Endothelial cell of umbilical vein (primary cell): Measurements from ENCODE around the gene PRKAG2. TPM values are rescaled to one million over a fixed set of nuclear protein-coding genes. Genes with fewer than 3 reads are reported as not detected.

Source experiments
- BruUV-seq: library from RNA; stranded (reverse); fragments of 400-500 nt; replicated peaks from 2 replicates; lab custom pipeline; 2021; lab: Mats Ljungman, UMichigan
- CTCF ChIA-PET: fragments of 300-600, 350-600 bp; sonication (Branson Sonifier 250); formaldehyde crosslinking; loops from one replicate; lab custom pipeline; 2021; ENCODE audit warnings: antibody characterized with exemption, inconsistent platforms; lab: Charles Lee
- POLR2A ChIA-PET: fragments of 300-600, 350-600 bp; sonication (Branson Sonifier 250); formaldehyde crosslinking; loops from one replicate; lab custom pipeline; 2021; ENCODE audit warnings: antibody characterized with exemption, inconsistent platforms; lab: Charles Lee
- DNase-seq: peaks from one replicate; pipeline ENCODE4 v3.0.0-alpha.2; 2011; ENCODE audit warnings: low read depth, low spot score
- FAIRE-seq: peaks from 2 replicates; lab custom pipeline; 2011; peaks lifted over from hg19 to GRCh38; lab: Jason Lieb, UNC
- H2AFZ ChIP-seq: 2 replicates; pipeline ENCODE4 v1.6.0; 2012; ENCODE audit warnings: low read depth, low read length, control low read depth, inconsistent platforms
- H3K27ac ChIP-seq: 2 replicates; pipeline ENCODE4 v1.5.1; 2011; ENCODE audit warnings: low read depth, mild to moderate bottlenecking, control low read depth, low read length, moderate library complexity; ENCODE audit not compliant: insufficient read depth
- H3K27me3 ChIP-seq, 2 experiments: 2 replicates each; pipeline versions ENCODE4 v1.6.0 to v1.6.1; 2011; ENCODE audit warnings: low read length in 2 of 2, mixed read lengths in 1 of 2; ENCODE audit not compliant: control insufficient read depth in 2 of 2, insufficient read depth in 2 of 2
- H3K36me3 ChIP-seq, 2 experiments: 2 replicates in 1 of 2; 3 replicates in 1 of 2; pipeline ENCODE4 v1.5.1; 2011; ENCODE audit warnings: low read length in 2 of 2, mild to moderate bottlenecking in 1 of 2, moderate library complexity in 1 of 2; ENCODE audit not compliant: control insufficient read depth in 2 of 2, insufficient read depth in 2 of 2; ENCODE audit errors: extremely low read depth in 1 of 2
- H3K4me1 ChIP-seq: 3 replicates; pipeline ENCODE4 v1.5.1; 2011; ENCODE audit warnings: mild to moderate bottlenecking, low read length; ENCODE audit not compliant: control insufficient read depth, insufficient read depth; ENCODE audit errors: extremely low read depth
- H3K4me2 ChIP-seq: 2 replicates; pipeline ENCODE4 v1.6.1; 2011; ENCODE audit warnings: low read length, control low read depth, mixed read lengths; ENCODE audit not compliant: insufficient read depth
- H3K4me3 ChIP-seq, 3 experiments: fragments of 200-600 bp in 1 of 3; sonication (generic), shearing (Covaris generic) in 1 of 3; replicated peaks in 1 of 3; 2 replicates each; pipeline ENCODE4 v1.5.1; 2011 to 2016; ENCODE audit warnings: control low read depth in 3 of 3, low read length in 3 of 3, mild to moderate bottlenecking in 2 of 3, inconsistent platforms in 1 of 3, low read depth in 1 of 3, moderate library complexity in 1 of 3; ENCODE audit not compliant: insufficient read depth in 1 of 3
- H3K79me2 ChIP-seq: 2 replicates; pipeline ENCODE4 v1.6.0; 2012; ENCODE audit warnings: low read length, inconsistent platforms; ENCODE audit not compliant: control insufficient read depth, insufficient read depth
- H3K9ac ChIP-seq: replicated peaks from 2 replicates; pipeline ENCODE3; 2011; ENCODE audit warnings: low read length, control low read depth; ENCODE audit not compliant: insufficient read depth; ENCODE audit errors: extremely low read depth
- H3K9me1 ChIP-seq: replicated peaks from 3 replicates; pipeline ENCODE4 v1.6.0; 2011; ENCODE audit warnings: mild to moderate bottlenecking, low read length; ENCODE audit not compliant: control insufficient read depth, insufficient read depth; ENCODE audit errors: extremely low read depth
- H3K9me3 ChIP-seq: replicated peaks from 2 replicates; pipeline ENCODE4 v1.5.1; 2012; ENCODE audit warnings: low read length, inconsistent platforms; ENCODE audit not compliant: control insufficient read depth, insufficient read depth
- H4K20me1 ChIP-seq: replicated peaks from 2 replicates; pipeline ENCODE3; 2011; ENCODE audit warnings: mild to moderate bottlenecking, low read length; ENCODE audit not compliant: control insufficient read depth, insufficient read depth; ENCODE audit errors: extremely low read depth
- CTCF ChIP-seq, 2 donors: IDR thresholded peaks; 1 replicate in 1 of 2; 2 replicates in 1 of 2; pipeline ENCODE4 v1.5.1; 2011; ENCODE audit warnings: low read length in 2 of 2, mild to moderate bottlenecking in 2 of 2, moderate library complexity in 2 of 2, control low read depth in 1 of 2, inconsistent platforms in 1 of 2, low read depth in 1 of 2; ENCODE audit not compliant: insufficient read depth in 1 of 2; ENCODE audit errors: extremely low read depth in 1 of 2
- EZH2 ChIP-seq: IDR thresholded peaks from 2 replicates; pipeline ENCODE4 v1.6.1; 2012; ENCODE audit warnings: borderline replicate concordance, low read depth, mild to moderate bottlenecking, moderate library complexity, low read length, inconsistent platforms; ENCODE audit not compliant: severe bottlenecking
- FOS ChIP-seq: IDR thresholded peaks from 2 replicates; pipeline ENCODE4 v1.6.1; 2011; ENCODE audit warnings: mild to moderate bottlenecking, low read length, moderate library complexity, borderline replicate concordance; ENCODE audit not compliant: insufficient read depth
- GATA2 ChIP-seq: IDR thresholded peaks from 2 replicates; pipeline ENCODE4 v1.7.0; 2011; ENCODE audit warnings: low read depth, mild to moderate bottlenecking, moderate library complexity, mixed read lengths, low read length; ENCODE audit not compliant: insufficient read length, insufficient read depth
- JUN ChIP-seq: IDR thresholded peaks from 2 replicates; pipeline ENCODE4 v1.6.1; 2011; ENCODE audit warnings: borderline replicate concordance, low read depth; ENCODE audit not compliant: insufficient read length, insufficient read depth
- MAX ChIP-seq: IDR thresholded peaks from 2 replicates; pipeline ENCODE4 v1.6.1; 2011; ENCODE audit not compliant: insufficient read depth, insufficient read length
- MYC ChIP-seq: IDR thresholded peaks from one replicate; pipeline ENCODE4 v1.6.1; 2011; ENCODE audit warnings: mild to moderate bottlenecking, low read depth, low read length
- POLR2A ChIP-seq: IDR thresholded peaks from 2 replicates; pipeline ENCODE4 v1.6.1; 2012; ENCODE audit warnings: low read depth, mild to moderate bottlenecking, control low read depth, low read length
- POLR2AphosphoS5 ChIP-seq: IDR thresholded peaks from 2 replicates; pipeline ENCODE4 v1.6.1; 2012; ENCODE audit warnings: low read depth, mild to moderate bottlenecking, control low read depth, low read length, moderate library complexity; ENCODE audit not compliant: insufficient read depth
- dilution Hi-C: fragments of 300-500 bp; cut with MboI; formaldehyde crosslinking; loops from one replicate; pipeline ENCODE4 v1.15.0; 2019; ENCODE audit warnings: low sequenced_read_pairs; ENCODE audit not compliant: extremely low pct_ligation_motif_present
- intact Hi-C: fragments of 100-400 bp; cut with micrococcal nuclease; formaldehyde crosslinking; loops from one replicate; pipeline ENCODE4 v1.10.0; 2022
- polyA plus RNA-seq, 4 experiments: library from polyadenylated mRNA; depleted of rRNA in 3 of 4; stranded (reverse) in 3 of 4; unstranded in 1 of 4; fragments of >200 nt; gene quantifications; 2 replicates each; pipeline versions ENCODE4 v1.2.1 to v1.2.3, GENCODE V29; 2011 to 2012; ENCODE audit warnings: missing spikeins in 1 of 4
- total RNA-seq: library from RNA; stranded (reverse); gene quantifications from 2 replicates; pipeline ENCODE4 v1.2.3, GENCODE V29; 2021

Gene PRKAG2
- total and polyA plus RNA-seq, 2 donors (not counting 3 experiments of a cell fraction or from before 2014, with no cell fraction given) = 19.3 to 51.5 TPM

GRCh38 chr7:151507806-151508205 lies 369.1 kb downstream of the PRKAG2 start:
- Histone ChIP-seq H3K79me2 (peaks cover 100% of the 10 kb centered on the region), H3K9me3 (no peaks in the 10 kb centered on the region), H3K4me2 (peak overlapping the region; percentile 26), H3K36me3 (no peaks in the 10 kb centered on the region), H3K4me3 (no peak overlapping the region), H2AFZ (no peak overlapping the region), H3K4me1 (peaks cover 7% of the 10 kb centered on the region), H3K27me3 (no peaks in the 10 kb centered on the region), H3K9ac (no peak overlapping the region), H3K9me1 (no peaks in the 10 kb centered on the region), H3K27ac (no peak overlapping the region), H4K20me1 (peaks cover 26% of the 10 kb centered on the region)
- CTCF ChIA-PET = interaction anchor here (1.5 kb wide), 1 partner anchor 18 kb away, joined by 3 read pairs; no protein-coding TSS in a partner anchor
- POLR2A ChIA-PET = no interaction called here
- FAIRE-seq = no peak
- DNase-seq = peak; percentile 47
- TF ChIP-seq MAX (no peak), EZH2 (no peak), CTCF (IDR thresholded peaks at IDR 0.05; ENCODE audit: extremely low read depth in 1 of 2, insufficient read depth in 1 of 2, low read depth in 1 of 2, low read length in 2 of 2) (no peak), JUN (no peak), POLR2AphosphoS5 (no peak), FOS (no peak), POLR2A (no peak), GATA2 (no peak), MYC (no peak)
- dilution Hi-C loops = no loop called here
- BruUV-seq = no TSS peak
- intact Hi-C loops = no loop called here
